Upper lobe of left lung (tissue), 6 donors: ENCODE results near the gene ST6GALNAC3. TPM values are rescaled to one million over a fixed set of nuclear protein-coding genes. Genes with fewer than 3 reads are reported as not detected.

Experiments used
- ATAC-seq, 2 donors: fragments of 200-7000 bp; cut with Tn5 transposase; one replicate each; pipeline ENCODE4 v1.9.1; 2022; ENCODE audit warnings: mild to moderate bottlenecking in 2 of 2, moderate library complexity in 2 of 2; ENCODE audit not compliant: low FRiP score in 2 of 2
- DNase-seq, 2 donors: peaks; one replicate each; pipeline ENCODE4 v3.0.0-alpha.2; 2019 to 2020
- H3K27ac ChIP-seq, 4 donors: fragments of 200-600 bp; sonication (generic); one replicate each; pipeline ENCODE4 v1.5.1; 2016 to 2019
- H3K27me3 ChIP-seq, 4 donors: fragments of 200-600 bp; sonication (generic); one replicate each; pipeline ENCODE4 v1.5.1; 2017 to 2019
- H3K36me3 ChIP-seq, 4 donors: fragments of 200-600 bp; sonication (generic); one replicate each; pipeline ENCODE4 v1.5.1; 2016 to 2019
- H3K4me1 ChIP-seq, 4 donors: fragments of 200-600 bp; sonication (generic); one replicate each; pipeline ENCODE4 v1.5.1; 2018 to 2019
- H3K4me3 ChIP-seq, 4 donors: fragments of 200-600 bp; sonication (generic); one replicate each; pipeline ENCODE4 v1.5.1; 2017 to 2019; ENCODE audit warnings: mild to moderate bottlenecking in 2 of 4, moderate library complexity in 1 of 4
- H3K9me3 ChIP-seq, 4 donors: fragments of 200-600 bp; sonication (generic); one replicate each; pipeline ENCODE4 v1.5.1; 2018 to 2019
- CTCF ChIP-seq, 6 experiments: fragments of 450-650 bp in 4 of 6; fragments of 200-600 bp in 2 of 6; sonication (generic) in 2 of 6; IDR thresholded peaks; one replicate each; pipeline ENCODE4 v1.5.1; 2016 to 2019; ENCODE audit warnings: antibody characterized with exemption in 6 of 6
- EP300 ChIP-seq, 4 donors: sonication (generic); formaldehyde crosslinking; IDR thresholded peaks; one replicate each; pipeline ENCODE4 v1.5.1; 2017; ENCODE audit warnings: antibody characterized with exemption in 4 of 4, control low read depth in 2 of 4
- POLR2A ChIP-seq, 4 donors: fragments of 450-650 bp; IDR thresholded peaks; one replicate each; pipeline ENCODE4 v1.5.1; 2016 to 2017; ENCODE audit warnings: antibody characterized with exemption in 4 of 4, mild to moderate bottlenecking in 2 of 4
- POLR2AphosphoS5 ChIP-seq, 2 donors: sonication (generic); formaldehyde crosslinking; IDR thresholded peaks; one replicate each; pipeline ENCODE4 v1.5.1; 2017; ENCODE audit warnings: antibody characterized with exemption in 2 of 2
- WGBS, 2 donors: methylation state at CpG; one replicate each; pipeline ENCODE4 v1.1.5; 2017 to 2018; 5-methylcytosine and 5-hydroxymethylcytosine counted together
- total RNA-seq, 6 donors: library from RNA; depleted of rRNA in 4 of 6; stranded (reverse); fragments of >200 nt in 4 of 6; gene quantifications; one replicate each; pipeline versions ENCODE4 v1.1.0 to v1.2.1, GENCODE V29; 2016 to 2021
- donor health status: DM: no; HTN: no; CAD: no; lungs with moderate emphysema.
- donor health status: DM: no; HTN: yes; CAD: no; lungs with severe emphysema.

Gene ST6GALNAC3
- total RNA-seq, 6 donors from 2014 or later, result 5.8 to 13.1 (median 11.3) TPM

DNA sequence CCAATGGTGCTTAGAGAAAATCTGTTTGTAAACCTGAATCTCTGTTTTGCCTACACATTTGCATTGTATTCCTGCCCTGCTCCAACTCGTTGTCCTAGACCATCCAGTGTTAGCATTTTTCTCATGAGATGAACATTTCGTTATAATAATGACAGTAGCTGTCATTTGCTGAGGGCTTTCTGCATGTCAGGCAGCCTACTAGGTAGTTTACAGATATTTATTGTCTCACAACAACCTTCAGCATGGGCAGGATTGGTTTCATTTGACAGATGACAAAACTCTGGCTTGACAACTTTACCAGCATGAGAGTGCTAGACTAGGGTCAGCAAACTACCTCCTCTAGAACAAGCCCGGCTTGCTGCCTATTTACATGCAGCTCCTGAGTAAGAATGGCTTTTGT lies 10.1 kb downstream of the ST6GALNAC3 start:
- peaks cover 0 to 21% (median 3%) of the 10 kb centered on the region in 4 donors for H3K4me1 ChIP-seq

GRCh38 chr1:76086109-76086508 lies 11.6 kb downstream of the ST6GALNAC3 start:
- H3K4me3 ChIP-seq, result no peak overlapping the region
- H3K9me3 ChIP-seq, result no peaks in the 10 kb centered on the region
- WGBS, 2 donors, result 85 to 86% methylated on average over 3 of the region's 3 CpGs
- no peak overlapping the region for H3K27ac ChIP-seq
- no peak for ATAC-seq
- TF ChIP-seq POLR2AphosphoS5 (IDR thresholded peaks at IDR 0.05), result no peak
- DNase-seq, result no peak
- peaks cover 0 to 7% (median 3%) of the 10 kb centered on the region in 4 donors for H3K4me1 ChIP-seq
- no peaks in the 10 kb centered on the region for H3K36me3 ChIP-seq
- no peaks in the 10 kb centered on the region for H3K27me3 ChIP-seq

More for the DNA sequence above, 10.1 kb downstream of the ST6GALNAC3 start:
- Histone ChIP-seq H3K4me3 (no peak overlapping the region), H3K9me3 (no peaks in the 10 kb centered on the region), H3K27me3 (no peaks in the 10 kb centered on the region), H3K36me3 (no peaks in the 10 kb centered on the region), H3K27ac (no peak overlapping the region)
- DNase-seq (no peak), ATAC-seq (no peak)
- 67 to 90% methylated on average over 3 of the region's 3 CpGs for WGBS, 2 donors
- TF ChIP-seq CTCF (IDR thresholded peaks at IDR 0.05) (no peak), POLR2A (IDR thresholded peaks at IDR 0.05) (no peak), POLR2AphosphoS5 (IDR thresholded peaks at IDR 0.05) (no peak), EP300 (IDR thresholded peaks at IDR 0.05) (no peak)

- 88 to 95% methylated on average over 2 of the region's 2 CpGs for WGBS, 2 donors
- no peak for ATAC-seq
- Histone ChIP-seq H3K27me3 (no peaks in the 10 kb centered on the region), H3K4me1 (peaks cover 0 to 5% (median 1%) of the 10 kb centered on the region in 4 donors), H3K4me3 (no peak overlapping the region), H3K27ac (no peak overlapping the region), H3K9me3 (no peaks in the 10 kb centered on the region), H3K36me3 (no peaks in the 10 kb centered on the region)
- DNase-seq, result no peak
- no peak for TF ChIP-seq EP300 (IDR thresholded peaks at IDR 0.05)
- no peak for TF ChIP-seq POLR2A (IDR thresholded peaks at IDR 0.05)
- no peak for TF ChIP-seq POLR2AphosphoS5 (IDR thresholded peaks at IDR 0.05)
- TF ChIP-seq CTCF (IDR thresholded peaks at IDR 0.05), result no peak
Measured at GRCh38 chr1:76086597-76086996, 12.1 kb downstream of the ST6GALNAC3 start.

- Histone ChIP-seq H3K4me3 (no peak overlapping the region), H3K36me3 (no peaks in the 10 kb centered on the region), H3K9me3 (no peaks in the 10 kb centered on the region), H3K4me1 (peaks cover 0 to 5% (median 1%) of the 10 kb centered on the region in 4 donors), H3K27me3 (no peaks in the 10 kb centered on the region), H3K27ac (no peak overlapping the region)
- no peak for DNase-seq
- no peak for TF ChIP-seq POLR2AphosphoS5 (IDR thresholded peaks at IDR 0.05)
- no peak for TF ChIP-seq CTCF (IDR thresholded peaks at IDR 0.05)
- TF ChIP-seq POLR2A (IDR thresholded peaks at IDR 0.05), result no peak
- no peak for TF ChIP-seq EP300 (IDR thresholded peaks at IDR 0.05)
- ATAC-seq, result no peak
- 71 to 73% methylated on average over 7 of the region's 7 CpGs for WGBS, 2 donors
Measured at GRCh38 chr1:76090283-76091203, 16.0 kb downstream of the ST6GALNAC3 start.

- H3K4me3 ChIP-seq, result no peak overlapping the region
- H3K4me1 ChIP-seq, result no peaks in the 10 kb centered on the region
- TF ChIP-seq POLR2AphosphoS5 (IDR thresholded peaks at IDR 0.05) (no peak), POLR2A (IDR thresholded peaks at IDR 0.05) (no peak), EP300 (IDR thresholded peaks at IDR 0.05) (no peak), CTCF (IDR thresholded peaks at IDR 0.05) (no peak)
- WGBS, 2 donors, result 86 to 91% methylated on average over 3 of the region's 3 CpGs
- DNase-seq, result no peak
- no peaks in the 10 kb centered on the region for H3K27me3 ChIP-seq
- no peak overlapping the region for H3K27ac ChIP-seq
- ATAC-seq, result no peak
- H3K36me3 ChIP-seq, result no peaks in the 10 kb centered on the region
- no peaks in the 10 kb centered on the region for H3K9me3 ChIP-seq
Measured at GRCh38 chr1:76092812-76093211, 18.3 kb downstream of the ST6GALNAC3 start.
